HepG2 (cell line): ENCODE measurements around the gene PLIN3. TPM values are rescaled to one million over a fixed set of nuclear protein-coding genes. Genes with fewer than 3 reads are reported as not detected.

Experiments
- CCAR2 ChIP-seq: fragments of 200-400 bp; formaldehyde crosslinking; optimal IDR thresholded peaks from 2 replicates; pipeline ENCODE3; 2018; ENCODE audit warnings: low read depth, mild to moderate bottlenecking, low read length, moderate library complexity
- GLMP ChIP-seq: sonication (generic); formaldehyde crosslinking; IDR thresholded peaks from 2 replicates; pipeline ENCODE4 v1.9.0; 2021; ENCODE audit warnings: missing genetic modification reagents, mild to moderate bottlenecking, borderline replicate concordance
- GMEB2 ChIP-seq: IDR thresholded peaks from 2 replicates; pipeline ENCODE4 v1.6.1; 2016; ENCODE audit warnings: missing biosample characterization, missing genetic modification reagents, low read depth
- HMG20B ChIP-seq: conservative IDR thresholded peaks from 2 replicates; pipeline ENCODE4 v1.6.1; 2016; ENCODE audit warnings: missing genetic modification reagents, missing compliant biosample characterization
- HMGXB3 ChIP-seq: sonication (generic); formaldehyde crosslinking; IDR thresholded peaks from 2 replicates; pipeline ENCODE4 v1.4.0; 2020; ENCODE audit warnings: missing genetic modification reagents, borderline replicate concordance
- HNF1B ChIP-seq: sonication (generic); formaldehyde crosslinking; IDR thresholded peaks from 2 replicates; pipeline ENCODE4 v1.5.1; 2020; ENCODE audit warnings: mild to moderate bottlenecking, moderate library complexity, missing genetic modification reagents
- MEIS1 ChIP-seq: sonication (generic); formaldehyde crosslinking; IDR thresholded peaks from 2 replicates; pipeline ENCODE4 v1.9.0; 2021; ENCODE audit warnings: mild to moderate bottlenecking, missing genetic modification reagents, moderate library complexity, borderline replicate concordance
- SALL2 ChIP-seq: sonication (generic); formaldehyde crosslinking; IDR thresholded peaks from 2 replicates; pipeline ENCODE4 v1.8.1; 2023; ENCODE audit warnings: mild to moderate bottlenecking, missing genetic modification reagents, inconsistent platforms
- TAF15 ChIP-seq: fragments of 200-400 bp; formaldehyde crosslinking; IDR thresholded peaks from one replicate; pipeline ENCODE4 v1.6.1; 2018; ENCODE audit warnings: mild to moderate bottlenecking, low read depth, low read length; ENCODE audit not compliant: poor library complexity, severe bottlenecking
- TEAD2 ChIP-seq: sonication (generic); formaldehyde crosslinking; IDR thresholded peaks from 2 replicates; pipeline ENCODE4 v1.9.0; 2021; ENCODE audit warnings: missing genetic modification reagents
- ZBTB3 ChIP-seq: sonication (generic); formaldehyde crosslinking; IDR thresholded peaks from 2 replicates; pipeline ENCODE4 v1.4.0; 2020; ENCODE audit warnings: low read depth, mild to moderate bottlenecking, moderate library complexity, missing genetic modification reagents, borderline replicate concordance
- ZFYVE20 ChIP-seq: sonication (generic); formaldehyde crosslinking; IDR thresholded peaks from 2 replicates; pipeline ENCODE4 v1.8.0; 2023; ENCODE audit warnings: low read depth, mild to moderate bottlenecking, moderate library complexity, missing genetic modification reagents, borderline replicate concordance
- ZNF234 ChIP-seq: sonication (generic); formaldehyde crosslinking; conservative IDR thresholded peaks from 2 replicates; pipeline ENCODE4 v1.5.1; 2020; ENCODE audit warnings: mild to moderate bottlenecking, missing genetic modification reagents
- ZNF292 ChIP-seq: sonication (generic); formaldehyde crosslinking; IDR thresholded peaks from 2 replicates; pipeline ENCODE4 v1.8.1; 2022; ENCODE audit warnings: mild to moderate bottlenecking, low read depth, missing genetic modification reagents, borderline replicate concordance
- ZNF367 ChIP-seq: sonication (generic); formaldehyde crosslinking; IDR thresholded peaks from 2 replicates; pipeline ENCODE4 v1.4.0; 2020; ENCODE audit warnings: missing genetic modification reagents, borderline replicate concordance
- ZNF567 ChIP-seq: sonication (generic); formaldehyde crosslinking; IDR thresholded peaks from 2 replicates; pipeline ENCODE4 v1.8.1; 2023; ENCODE audit warnings: mild to moderate bottlenecking, missing genetic modification reagents, borderline replicate concordance
- ZNF740 ChIP-seq: sonication (generic); formaldehyde crosslinking; IDR thresholded peaks from 2 replicates; pipeline ENCODE4 v1.4.0; 2020; ENCODE audit warnings: missing genetic modification reagents
- ZSCAN29 ChIP-seq: sonication (generic); formaldehyde crosslinking; conservative IDR thresholded peaks from 2 replicates; pipeline ENCODE4 v1.4.0; 2020; ENCODE audit warnings: mild to moderate bottlenecking, missing genetic modification reagents
- ZSCAN30 ChIP-seq: sonication (generic); formaldehyde crosslinking; IDR thresholded peaks from 2 replicates; pipeline ENCODE4 v1.5.0; 2020; ENCODE audit warnings: mild to moderate bottlenecking, missing genetic modification reagents
- polyA plus RNA-seq, 8 experiments: library from polyadenylated mRNA; depleted of rRNA in 3 of 8; stranded (reverse) in 7 of 8; unstranded in 1 of 8; fragments of >200 nt; fragmentation: Illumina TruSeq in 4 of 8; extraction: Trizol in 4 of 8; gene quantifications; 2 replicates each; pipeline versions ENCODE4 v1.2.1 to v1.2.3, GENCODE V29; 2011 to 2016; ENCODE audit warnings: low read depth in 4 of 8, missing spikeins in 1 of 8, mixed read lengths in 1 of 8; ENCODE audit not compliant: insufficient read depth in 1 of 8
- total RNA-seq, 5 experiments: library from RNA; depleted of rRNA; stranded (reverse); fragments of >200 nt; fragmentation: Illumina TruSeq; extraction: Trizol; gene quantifications; 2 replicates each; pipeline ENCODE4 v1.2.3, GENCODE V29; 2016; ENCODE audit warnings: low read depth in 1 of 5

PLIN3 gene
- total and polyA plus RNA-seq, 2 of the 13 experiments (the other 11 are each of a cell fraction or from before 2014, with no cell fraction given), result 49.3 to 57.9 TPM

GRCh38 chr19:4867534-4868285, at the start of gene PLIN3 (continued):
- TF ChIP-seq HMGXB3 (CRISPR knock-in tag) (no peak), GMEB2 (CRISPR knock-in tag) (no peak), CCAR2 (no peak), MEIS1 (0 out of 2 replicates have a peak, but pooled peaks have one; percentile 66), HNF1B (CRISPR knock-in tag) (no peak; the same call in 1 of the 2 replicates), HMG20B (no peak), ZSCAN30 (CRISPR knock-in tag) (no peak), TAF15 (peak; percentile 58), SALL2 (0 out of 2 replicates have a peak, but pooled peaks have one; percentile 37), ZNF292 (CRISPR knock-in tag) (peak; percentile 37; the same call in 1 of the 2 replicates), ZFYVE20 (CRISPR knock-in tag) (no peak), ZBTB3 (CRISPR knock-in tag) (peak; percentile 77; the same call in 1 of the 2 replicates), ZNF367 (CRISPR knock-in tag) (no peak), ZNF234 (CRISPR knock-in tag) (no peak), TEAD2 (CRISPR knock-in tag) (no peak), ZNF567 (CRISPR knock-in tag) (peak; percentile 66), ZSCAN29 (no peak), ZNF740 (no peak), GLMP (no peak)
